HAP-1 (cell line): ENCODE measurements around the gene DPP6.
"Not testable (repeated sequence)": the region's sequence is repeated elsewhere in the genome, so short reads cannot be mapped to it uniquely, and the experiment has no call there.

Experiments used
- DNase-seq, 2 experiments: peaks; one replicate each; pipeline ENCODE4 v3.0.0-alpha.2; 2016 to 2020; ENCODE audit warnings: low spot score in 2 of 2
- H3K27me3 ChIP-seq: fragments of 250-450 bp; sonication (Bioruptor Pico); 2 replicates; pipeline ENCODE4 v1.5.1; 2020; ENCODE audit warnings: low read depth, mild to moderate bottlenecking, moderate library complexity
- H3K36me3 ChIP-seq: fragments of 250-450 bp; sonication (Bioruptor Pico); replicated peaks from 2 replicates; pipeline ENCODE4 v1.5.1; 2020; ENCODE audit warnings: mild to moderate bottlenecking
- H3K4me1 ChIP-seq: fragments of 250-450 bp; sonication (Bioruptor Pico); 2 replicates; pipeline ENCODE4 v1.5.1; 2020; ENCODE audit warnings: mild to moderate bottlenecking
- H3K4me3 ChIP-seq: fragments of 250-450 bp; sonication (Bioruptor Pico); 2 replicates; pipeline ENCODE4 v1.5.1; 2020; ENCODE audit warnings: mild to moderate bottlenecking, moderate library complexity
- H3K9me3 ChIP-seq: fragments of 250-450 bp; sonication (Bioruptor Pico); 2 replicates; pipeline ENCODE4 v1.5.1; 2020; ENCODE audit warnings: mild to moderate bottlenecking, moderate library complexity
- in situ Hi-C: fragments of 300-500 bp; cut with MboI; formaldehyde crosslinking; loops from 3 replicates; pipeline ENCODE4 v1.14.3; 2020; ENCODE audit warnings: low sequenced_read_pairs, inconsistent platforms, mixed read lengths

Gene DPP6

GRCh38 chr7:154053466-154054312 is 1.5 kb downstream of the DPP6 start:
- H3K4me1 ChIP-seq, in situ Hi-C loops, H3K9me3 ChIP-seq, H3K27me3 ChIP-seq, H3K4me3 ChIP-seq, DNase-seq, H3K36me3 ChIP-seq: not testable (repeated sequence)

GRCh38 chr7:154054664-154055063 is 2.5 kb downstream of the DPP6 start:
- H3K36me3 ChIP-seq, H3K9me3 ChIP-seq, H3K27me3 ChIP-seq, H3K4me1 ChIP-seq, in situ Hi-C loops, H3K4me3 ChIP-seq, DNase-seq: not testable (repeated sequence)

- in situ Hi-C loops, H3K36me3 ChIP-seq, H3K9me3 ChIP-seq, H3K4me1 ChIP-seq, H3K27me3 ChIP-seq, H3K4me3 ChIP-seq: not testable (repeated sequence)
- DNase-seq = peak in 1 of 2 experiments; percentile 56
Observed at GRCh38 chr7:154055491-154056106, 3.4 kb downstream of the DPP6 start.

GRCh38 chr7:154058783-154059182 is 6.6 kb downstream of the DPP6 start:
- in situ Hi-C loops, H3K36me3 ChIP-seq, DNase-seq, H3K9me3 ChIP-seq, H3K27me3 ChIP-seq, H3K4me3 ChIP-seq, H3K4me1 ChIP-seq: not testable (repeated sequence)

GRCh38 chr7:154060551-154060950 is 8.4 kb downstream of the DPP6 start:
- H3K4me3 ChIP-seq, DNase-seq, H3K4me1 ChIP-seq, in situ Hi-C loops, H3K9me3 ChIP-seq, H3K27me3 ChIP-seq, H3K36me3 ChIP-seq: not testable (repeated sequence)

GRCh38 chr7:154071833-154072232 is 19.6 kb downstream of the DPP6 start:
- in situ Hi-C loops, H3K9me3 ChIP-seq, H3K4me3 ChIP-seq, H3K4me1 ChIP-seq, H3K27me3 ChIP-seq, DNase-seq, H3K36me3 ChIP-seq: not testable (repeated sequence)

- H3K4me1 ChIP-seq, H3K27me3 ChIP-seq, H3K9me3 ChIP-seq, in situ Hi-C loops, H3K36me3 ChIP-seq, H3K4me3 ChIP-seq, DNase-seq: not testable (repeated sequence)
Observed at GRCh38 chr7:154072395-154073181, 20.4 kb downstream of the DPP6 start.

GRCh38 chr7:154078523-154078922 is 26.3 kb downstream of the DPP6 start:
- in situ Hi-C loops = not testable (repeated sequence)

GRCh38 chr7:154080249-154080648 is 28.1 kb downstream of the DPP6 start:
- H3K4me3 ChIP-seq, H3K9me3 ChIP-seq, H3K27me3 ChIP-seq, in situ Hi-C loops, H3K4me1 ChIP-seq, H3K36me3 ChIP-seq, DNase-seq: not testable (repeated sequence)

More at GRCh38 chr7:154078523-154078922, 26.3 kb downstream of the DPP6 start:
- not testable (repeated sequence) for DNase-seq, H3K9me3 ChIP-seq, H3K36me3 ChIP-seq, H3K4me3 ChIP-seq, H3K4me1 ChIP-seq, H3K27me3 ChIP-seq

GRCh38 chr7:154087037-154087725 is 35.0 kb downstream of the DPP6 start:
- in situ Hi-C loops, DNase-seq, H3K4me3 ChIP-seq, H3K4me1 ChIP-seq, H3K9me3 ChIP-seq, H3K27me3 ChIP-seq, H3K36me3 ChIP-seq: not testable (repeated sequence)

GRCh38 chr7:154092093-154092492 is 39.9 kb downstream of the DPP6 start:
- DNase-seq, H3K27me3 ChIP-seq, H3K36me3 ChIP-seq, H3K9me3 ChIP-seq, in situ Hi-C loops, H3K4me3 ChIP-seq, H3K4me1 ChIP-seq: not testable (repeated sequence)

- H3K4me3 ChIP-seq, DNase-seq, H3K4me1 ChIP-seq, H3K27me3 ChIP-seq, H3K36me3 ChIP-seq, in situ Hi-C loops, H3K9me3 ChIP-seq: not testable (repeated sequence)
Observed at GRCh38 chr7:154095201-154095600, 43.0 kb downstream of the DPP6 start.

- H3K4me3 ChIP-seq, H3K4me1 ChIP-seq, in situ Hi-C loops, H3K27me3 ChIP-seq, H3K9me3 ChIP-seq, DNase-seq, H3K36me3 ChIP-seq: not testable (repeated sequence)
Observed at GRCh38 chr7:154105063-154105462, 52.9 kb downstream of the DPP6 start.
